H9 (cell line): ENCODE results near the gene FOSL2. TPM values are rescaled to one million over a fixed set of nuclear protein-coding genes. Genes with fewer than 3 reads are reported as not detected.

Source experiments
- DNase-seq: peaks from one replicate; pipeline ENCODE4 v3.0.0-alpha.2; 2017
- H2AFZ ChIP-seq: one replicate; pipeline ENCODE4 v1.6.1; 2013; ENCODE audit warnings: mild to moderate bottlenecking, low read length, control low read depth, moderate library complexity
- H2AK5ac ChIP-seq: 2 replicates; pipeline ENCODE4 v1.6.1; 2013; ENCODE audit warnings: low read length, control low read depth, mixed read lengths; ENCODE audit not compliant: insufficient read length
- H2BK120ac ChIP-seq: one replicate; pipeline ENCODE4 v1.6.1; 2013; ENCODE audit warnings: low read depth, mild to moderate bottlenecking, low read length, control low read depth, inconsistent platforms; ENCODE audit not compliant: poor library complexity, severe bottlenecking
- H2BK12ac ChIP-seq: 2 replicates; pipeline ENCODE4 v1.6.1; 2013; ENCODE audit warnings: low read length, control low read depth, mixed read lengths, low read depth; ENCODE audit not compliant: insufficient read length
- H2BK15ac ChIP-seq: 2 replicates; pipeline ENCODE4 v1.6.1; 2013; ENCODE audit warnings: low read depth, low read length, control low read depth
- H2BK20ac ChIP-seq: one replicate; pipeline ENCODE4 v1.6.1; 2013; ENCODE audit warnings: low read depth, mild to moderate bottlenecking, low read length, control low read depth, inconsistent platforms; ENCODE audit not compliant: poor library complexity, severe bottlenecking
- H2BK5ac ChIP-seq: 2 replicates; pipeline ENCODE4 v1.6.1; 2013; ENCODE audit warnings: low read length, control low read depth, mixed read lengths; ENCODE audit not compliant: insufficient read length
- H3K14ac ChIP-seq: 2 replicates; pipeline ENCODE4 v1.6.1; 2013; ENCODE audit warnings: low read length, control low read depth; ENCODE audit not compliant: insufficient read depth
- H3K18ac ChIP-seq: 2 replicates; pipeline ENCODE4 v1.6.1; 2013; ENCODE audit warnings: low read depth, mild to moderate bottlenecking, mixed read lengths, low read length, control low read depth; ENCODE audit not compliant: insufficient read length
- H3K23ac ChIP-seq: 2 replicates; pipeline ENCODE4 v1.6.1; 2013; ENCODE audit warnings: low read length, control low read depth, mixed read lengths, low read depth; ENCODE audit not compliant: insufficient read length
- H3K23me2 ChIP-seq: 2 replicates; pipeline ENCODE4 v1.6.1; 2013; ENCODE audit warnings: low read depth, mild to moderate bottlenecking, mixed read lengths, low read length, control low read depth; ENCODE audit not compliant: insufficient read length, poor library complexity, severe bottlenecking
- H3K27ac ChIP-seq: 2 replicates; pipeline ENCODE4 v1.5.1; 2013; ENCODE audit warnings: low read length, control low read depth, mixed read lengths, low read depth; ENCODE audit not compliant: insufficient read length
- H3K27me3 ChIP-seq: 2 replicates; pipeline ENCODE4 v1.6.1; 2013; ENCODE audit warnings: low read length, control low read depth, inconsistent platforms; ENCODE audit not compliant: insufficient read depth
- H3K4ac ChIP-seq: 2 replicates; pipeline ENCODE4 v1.6.1; 2013; ENCODE audit warnings: low read depth, mild to moderate bottlenecking, control low read depth, inconsistent platforms, low read length, moderate library complexity
- H3K4me1 ChIP-seq: 2 replicates; pipeline ENCODE4 v1.6.1; 2013; ENCODE audit warnings: low read length, control low read depth, inconsistent platforms; ENCODE audit not compliant: insufficient read depth
- H3K4me2 ChIP-seq: 2 replicates; pipeline ENCODE4 v1.6.1; 2013; ENCODE audit warnings: low read length, control low read depth, mixed read lengths; ENCODE audit not compliant: insufficient read length, insufficient read depth
- H3K56ac ChIP-seq: 2 replicates; pipeline ENCODE4 v1.6.1; 2013; ENCODE audit warnings: low read depth, mild to moderate bottlenecking, mixed read lengths, low read length, control low read depth; ENCODE audit not compliant: insufficient read length
- H3K79me1 ChIP-seq: 2 replicates; pipeline ENCODE4 v1.6.1; 2013; ENCODE audit warnings: low read depth, mild to moderate bottlenecking, moderate library complexity, low read length, control low read depth, inconsistent platforms; ENCODE audit not compliant: insufficient read depth, poor library complexity, severe bottlenecking
- H3K79me2 ChIP-seq: 2 replicates; pipeline ENCODE4 v1.6.1; 2013; ENCODE audit warnings: low read length, control low read depth, inconsistent platforms; ENCODE audit not compliant: insufficient read depth
- H3K9ac ChIP-seq: 2 replicates; pipeline ENCODE4 v1.6.1; 2013; ENCODE audit warnings: low read length, control low read depth, mixed read lengths; ENCODE audit not compliant: insufficient read length; ENCODE audit errors: extremely low read depth
- H3K9me3 ChIP-seq: one replicate; pipeline ENCODE4 v1.6.1; 2013; ENCODE audit warnings: low read depth, low read length, inconsistent platforms; ENCODE audit not compliant: control insufficient read depth
- H3T11ph ChIP-seq: one replicate; pipeline ENCODE4 v1.6.1; 2013; ENCODE audit warnings: mild to moderate bottlenecking, low read length, control low read depth, inconsistent platforms
- H4K20me1 ChIP-seq: one replicate; pipeline ENCODE4 v1.6.1; 2013; ENCODE audit not compliant: control insufficient read depth, insufficient read length, insufficient read depth
- H4K5ac ChIP-seq: 2 replicates; pipeline ENCODE4 v1.6.1; 2013; ENCODE audit warnings: low read depth, mild to moderate bottlenecking, mixed read lengths, low read length, control low read depth; ENCODE audit not compliant: insufficient read length
- H4K8ac ChIP-seq: replicated peaks from 2 replicates; pipeline ENCODE4 v1.6.1; 2013; ENCODE audit warnings: low read length, control low read depth, mixed read lengths, low read depth; ENCODE audit not compliant: insufficient read length
- H4K91ac ChIP-seq: 2 replicates; pipeline ENCODE4 v1.6.1; 2013; ENCODE audit warnings: low read depth, mild to moderate bottlenecking, moderate library complexity, mixed read lengths, low read length, control low read depth; ENCODE audit not compliant: insufficient read length
- H3K27ac Mint-ChIP-seq, 3 experiments: 2 replicates in 2 of 3; 3 replicates in 1 of 3; pipeline ENCODE4 v1.8.0; 2020 to 2021; ENCODE audit warnings: mixed read lengths in 3 of 3, mild to moderate bottlenecking in 1 of 3, moderate library complexity in 1 of 3
- H3K27me3 Mint-ChIP-seq: 2 replicates; pipeline ENCODE4 v1.8.0; 2021; ENCODE audit warnings: low read depth, mild to moderate bottlenecking, moderate library complexity, mixed read lengths
- H3K36me3 Mint-ChIP-seq, 3 experiments: 2 replicates in 2 of 3; 3 replicates in 1 of 3; pipeline ENCODE4 v1.8.0; 2020 to 2021; ENCODE audit warnings: low read depth in 3 of 3, mixed read lengths in 3 of 3; ENCODE audit not compliant: insufficient read depth in 1 of 3
- H3K4me1 Mint-ChIP-seq, 2 experiments: 2 replicates each; pipeline ENCODE4 v1.8.0; 2020; ENCODE audit warnings: mixed read lengths in 2 of 2
- H3K4me3 Mint-ChIP-seq, 2 experiments: 2 replicates in 1 of 2; 3 replicates in 1 of 2; pipeline ENCODE4 v1.8.0; 2020 to 2021; ENCODE audit warnings: mild to moderate bottlenecking in 2 of 2, mixed read lengths in 2 of 2, moderate library complexity in 1 of 2
- H3K9me3 Mint-ChIP-seq, 2 experiments: 2 replicates in 1 of 2; 3 replicates in 1 of 2; pipeline ENCODE4 v1.8.0; 2020; ENCODE audit warnings: mild to moderate bottlenecking in 2 of 2, mixed read lengths in 2 of 2, moderate library complexity in 1 of 2
- WGBS: extraction: QIAGEN DNeasy Blood & Tissue Kit; methylation state at CpG from one replicate; pipeline ENCODE4 v1.1.7; 2013; ENCODE audit warnings: missing lambda C conversion rate, low lambda C conversion rate, mixed read lengths; ENCODE audit not compliant: insufficient read length; ENCODE audit errors: extremely low coverage; 5-methylcytosine and 5-hydroxymethylcytosine counted together
- total RNA-seq: library from RNA; stranded (reverse); gene quantifications from 2 replicates; pipeline ENCODE4 v1.2.1, GENCODE V29; 2021
- TF ChIP-seq, protein P1 (sequence below): fragments of 200-600 bp; sonication (generic); conservative IDR thresholded peaks from 3 replicates; pipeline ENCODE4 v1.8.0; 2021; ENCODE audit warnings: antibody characterized with exemption, mild to moderate bottlenecking

The FOSL2 gene
- total RNA-seq, 1 experiment from 2014 or later, result 7.4 TPM

GRCh38 chr2:28359222-28360057 lies 33.2 kb upstream of the FOSL2 start:
- Histone ChIP-seq H4K20me1 (no peaks in the 10 kb centered on the region), H3K4ac (no peak overlapping the region), H3K23ac (no peak overlapping the region), H3K9ac (no peak overlapping the region), H3K79me2 (no peaks in the 10 kb centered on the region), H3K9me3 (no peaks in the 10 kb centered on the region), H3K56ac (no peak overlapping the region), H4K5ac (no peak overlapping the region), H3K4me2 (no peak overlapping the region), H3K14ac (no peak overlapping the region; the same call in 1 of the 2 replicates), H2BK5ac (no peak overlapping the region), H3T11ph (no peak overlapping the region), H3K4me1 (no peaks in the 10 kb centered on the region), H3K79me1 (no peaks in the 10 kb centered on the region), H3K27ac (no peak overlapping the region), H2BK12ac (no peak overlapping the region), H2BK120ac (no peak overlapping the region), H2BK20ac (no peak overlapping the region), H4K91ac (no peak overlapping the region), H3K23me2 (no peaks in the 10 kb centered on the region), H2BK15ac (no peak overlapping the region), H3K27me3 (no peaks in the 10 kb centered on the region), H4K8ac (no peak overlapping the region), H3K18ac (no peak overlapping the region), H2AFZ (no peak overlapping the region), H2AK5ac (no peak overlapping the region)
- no peak overlapping the region for H3K27ac Mint-ChIP-seq
- no peaks in the 10 kb centered on the region for H3K9me3 Mint-ChIP-seq
- WGBS, result no CpG with 5 or more reads among the region's 28 CpGs
- no peak for DNase-seq
- H3K4me1 Mint-ChIP-seq, result peaks cover 17 to 32% of the 10 kb centered on the region in 2 experiments
- TF ChIP-seq, protein P1, sequence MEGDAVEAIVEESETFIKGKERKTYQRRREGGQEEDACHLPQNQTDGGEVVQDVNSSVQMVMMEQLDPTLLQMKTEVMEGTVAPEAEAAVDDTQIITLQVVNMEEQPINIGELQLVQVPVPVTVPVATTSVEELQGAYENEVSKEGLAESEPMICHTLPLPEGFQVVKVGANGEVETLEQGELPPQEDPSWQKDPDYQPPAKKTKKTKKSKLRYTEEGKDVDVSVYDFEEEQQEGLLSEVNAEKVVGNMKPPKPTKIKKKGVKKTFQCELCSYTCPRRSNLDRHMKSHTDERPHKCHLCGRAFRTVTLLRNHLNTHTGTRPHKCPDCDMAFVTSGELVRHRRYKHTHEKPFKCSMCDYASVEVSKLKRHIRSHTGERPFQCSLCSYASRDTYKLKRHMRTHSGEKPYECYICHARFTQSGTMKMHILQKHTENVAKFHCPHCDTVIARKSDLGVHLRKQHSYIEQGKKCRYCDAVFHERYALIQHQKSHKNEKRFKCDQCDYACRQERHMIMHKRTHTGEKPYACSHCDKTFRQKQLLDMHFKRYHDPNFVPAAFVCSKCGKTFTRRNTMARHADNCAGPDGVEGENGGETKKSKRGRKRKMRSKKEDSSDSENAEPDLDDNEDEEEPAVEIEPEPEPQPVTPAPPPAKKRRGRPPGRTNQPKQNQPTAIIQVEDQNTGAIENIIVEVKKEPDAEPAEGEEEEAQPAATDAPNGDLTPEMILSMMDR, result no peak
- no peak overlapping the region; a peak in 1 of 5 replicates for H3K4me3 Mint-ChIP-seq
- no peaks in the 10 kb centered on the region; a peak in 2 of 7 replicates for H3K36me3 Mint-ChIP-seq
- peaks cover 11% of the 10 kb centered on the region for H3K27me3 Mint-ChIP-seq
